GM21515 (cell line): Measurements from ENCODE around the gene COQ3.
A peak's percentile ranks its signal among the peaks of the same experiment; 100 is the strongest.
"Not testable (repeated sequence)": the region's sequence is repeated elsewhere in the genome, so short reads cannot be mapped to it uniquely, and the experiment has no call there.

Experiments used
- ATAC-seq: cut with Tn5 transposase; IDR thresholded peaks from one replicate; pipeline ENCODE4 v1.9.1; 2021; ENCODE audit not compliant: unreplicated experiment

The COQ3 gene

DNA sequence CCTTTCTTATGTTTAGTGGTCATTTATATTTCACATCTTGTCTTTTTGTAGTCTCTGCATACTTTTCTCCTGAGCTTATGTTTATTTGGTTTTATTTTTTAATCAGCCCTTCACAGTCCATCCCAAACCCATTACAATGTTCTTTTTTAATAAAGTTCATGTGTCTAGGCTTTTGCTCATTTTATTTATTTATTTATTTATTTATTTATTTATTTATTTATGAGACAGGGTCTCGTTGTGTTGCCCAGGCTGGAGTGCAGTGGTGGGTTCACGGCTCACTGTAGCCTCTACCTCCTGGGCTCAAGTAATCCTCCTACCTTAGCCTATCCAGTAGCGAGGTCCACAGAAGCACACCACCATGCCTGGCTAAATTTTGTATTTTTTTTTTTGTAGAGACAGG is 3.1 kb downstream of the COQ3 start:
- no peak for ATAC-seq

DNA sequence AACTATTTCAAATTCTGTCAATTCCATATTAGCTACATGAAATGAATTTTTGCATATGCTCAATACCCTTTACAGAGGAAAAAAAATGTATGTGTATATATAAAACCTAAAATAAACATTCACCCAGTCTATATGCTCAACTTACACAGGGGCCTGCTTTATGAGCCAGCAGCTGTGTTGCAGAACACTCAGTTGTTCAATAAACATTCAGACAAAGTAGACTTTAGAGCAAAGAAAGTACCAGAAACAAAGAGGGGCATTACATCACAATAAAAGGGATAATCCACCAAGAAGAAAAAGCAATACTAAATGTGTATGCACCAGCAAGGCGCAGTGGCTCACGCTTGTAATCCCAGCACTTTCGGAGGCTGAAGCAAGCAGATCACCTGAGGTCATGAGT is 9.5 kb downstream of the COQ3 start:
- no peak for ATAC-seq

DNA sequence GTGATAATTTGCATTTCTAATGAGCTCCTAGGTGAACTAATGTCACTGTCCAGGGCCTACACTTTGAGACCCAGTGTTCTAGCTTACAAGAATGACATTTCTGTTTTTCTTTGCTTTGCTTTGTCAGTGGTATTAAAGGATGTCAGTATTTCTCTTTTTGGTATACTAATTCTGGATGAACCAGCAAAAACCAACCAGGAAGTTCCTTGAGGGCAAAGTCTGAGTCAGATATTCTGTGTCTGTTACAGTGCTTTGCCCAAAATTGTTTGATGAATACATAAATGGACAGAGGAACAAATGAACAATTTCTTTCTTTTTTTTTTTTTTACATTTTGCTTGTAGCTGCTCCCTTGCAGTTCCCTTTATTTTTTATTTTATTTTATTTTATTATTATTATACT is 15.4 kb downstream of the COQ3 start:
- no peak for ATAC-seq

DNA sequence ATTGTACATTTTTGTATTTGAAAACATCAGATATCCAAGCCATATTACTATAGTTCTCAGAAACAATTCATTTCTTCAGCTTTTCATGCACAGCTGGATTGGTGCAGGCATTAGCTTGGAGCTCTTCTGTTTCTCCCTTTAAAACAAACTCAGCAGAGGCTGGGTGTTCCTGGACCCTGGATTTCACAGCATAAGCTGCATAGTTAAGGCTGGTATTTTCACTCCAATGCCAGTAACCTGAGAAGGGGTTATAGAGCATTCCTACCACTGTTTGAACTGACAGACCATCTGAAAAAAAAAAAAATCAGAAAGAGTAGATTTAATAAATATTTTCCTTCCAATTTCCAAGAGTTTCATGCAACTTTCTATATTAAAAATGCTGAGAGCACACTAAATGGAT is 24.5 kb downstream of the COQ3 start:
- no peak for ATAC-seq

DNA sequence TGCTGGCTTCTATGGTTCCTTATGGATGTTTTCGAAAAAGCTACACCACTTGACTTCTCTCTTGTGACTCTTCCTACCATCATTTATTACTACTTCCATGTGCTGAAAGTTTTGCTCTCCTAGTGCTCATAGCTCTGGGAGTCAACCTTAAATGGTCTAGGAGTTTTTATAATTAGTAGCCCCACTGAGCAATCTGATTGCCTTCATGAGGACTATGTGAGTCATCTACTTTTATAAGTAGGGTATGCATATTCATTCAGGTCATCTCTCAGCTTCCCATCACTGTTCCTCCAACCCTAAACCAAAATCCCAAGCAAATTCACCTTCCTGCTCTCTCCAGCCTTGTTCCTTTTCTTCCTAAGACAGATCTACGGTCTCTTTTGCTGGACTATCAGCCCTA is 27.1 kb downstream of the COQ3 start:
- no peak for ATAC-seq

DNA sequence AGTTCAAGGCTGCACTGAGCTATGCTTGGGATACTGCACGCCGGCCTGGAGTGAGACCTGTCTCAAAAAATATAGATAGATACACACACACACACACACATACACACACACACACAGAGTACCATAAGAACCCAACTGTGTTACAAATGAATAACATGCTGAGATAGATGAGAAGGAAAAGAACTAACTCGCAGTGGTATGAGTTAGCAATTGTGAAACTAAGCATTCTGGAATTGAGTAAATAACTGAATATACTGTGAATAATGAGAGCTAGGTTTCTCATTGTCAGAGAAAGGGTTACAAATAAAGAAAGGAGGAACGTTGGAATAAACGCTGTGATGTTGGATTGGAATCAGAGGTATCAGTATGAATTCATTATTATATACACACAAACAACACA is 30.0 kb downstream of the COQ3 start:
- ATAC-seq, result peak; percentile 81

DNA sequence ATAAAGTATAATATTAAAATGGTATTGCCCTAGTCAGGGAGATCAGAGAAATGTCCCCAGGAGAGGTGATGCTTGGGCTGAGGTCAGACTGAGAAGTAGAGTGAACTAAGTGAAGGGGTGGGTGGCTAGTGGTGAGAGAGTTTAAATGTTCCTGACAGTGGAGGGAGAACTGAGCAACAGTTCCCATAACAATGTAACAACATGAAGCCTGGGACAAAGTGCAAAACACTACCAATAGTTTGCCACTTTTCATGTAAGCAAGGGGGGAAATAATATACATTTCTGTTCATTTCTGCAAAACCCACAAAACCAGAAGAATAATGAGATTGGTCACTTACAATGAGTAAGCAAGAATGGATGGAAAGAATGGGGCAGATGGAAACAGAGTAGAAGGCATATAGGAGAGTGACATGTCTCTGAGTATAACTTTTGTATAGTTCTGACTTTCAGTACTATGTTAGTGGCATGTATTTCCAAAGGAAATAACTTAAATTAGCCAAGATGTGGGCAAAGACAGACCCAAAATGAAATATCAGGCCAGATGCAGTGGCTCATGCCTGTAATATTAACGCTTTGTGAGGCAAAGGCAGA is 31.2 kb downstream of the COQ3 start:
- ATAC-seq, result no peak

DNA sequence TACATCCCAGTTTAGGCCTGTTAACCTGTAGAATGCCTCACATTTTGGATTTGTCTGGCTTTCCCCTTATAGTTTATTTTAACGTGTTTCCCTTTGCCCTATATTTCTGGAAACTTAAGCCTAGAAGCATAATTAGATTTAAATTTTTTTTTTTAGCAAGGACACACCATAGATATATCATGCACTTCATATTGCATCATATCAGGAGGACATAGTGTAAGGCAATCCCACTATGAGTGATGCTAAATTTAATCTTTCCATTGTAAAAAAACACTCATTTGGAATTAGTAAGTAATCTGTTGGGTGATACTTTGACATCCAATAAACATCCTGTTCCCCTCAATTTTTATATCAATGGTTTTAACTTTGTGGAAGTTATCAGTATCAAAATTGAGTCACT is 34.2 kb downstream of the COQ3 start:
- ATAC-seq, result no peak

DNA sequence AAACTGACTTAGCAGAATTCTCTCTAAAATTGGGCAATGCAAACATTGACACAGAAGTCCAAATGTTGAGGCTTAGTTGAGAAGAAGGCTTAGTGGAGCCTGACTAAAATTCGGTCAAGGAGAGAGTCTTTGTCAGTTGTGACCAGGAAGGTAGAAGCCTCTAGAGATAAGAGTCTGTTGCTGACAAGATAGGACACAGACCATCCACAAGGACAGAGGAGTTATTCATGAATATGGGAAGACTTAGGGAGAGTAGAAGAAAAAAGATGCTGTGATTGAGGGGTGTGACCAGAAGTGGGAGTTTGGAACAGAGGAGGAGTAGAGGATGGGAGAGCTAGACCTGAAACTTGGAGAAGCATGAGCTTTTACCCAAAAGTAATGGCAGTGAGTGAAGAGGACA is 37.4 kb downstream of the COQ3 start:
- ATAC-seq, result no peak

DNA sequence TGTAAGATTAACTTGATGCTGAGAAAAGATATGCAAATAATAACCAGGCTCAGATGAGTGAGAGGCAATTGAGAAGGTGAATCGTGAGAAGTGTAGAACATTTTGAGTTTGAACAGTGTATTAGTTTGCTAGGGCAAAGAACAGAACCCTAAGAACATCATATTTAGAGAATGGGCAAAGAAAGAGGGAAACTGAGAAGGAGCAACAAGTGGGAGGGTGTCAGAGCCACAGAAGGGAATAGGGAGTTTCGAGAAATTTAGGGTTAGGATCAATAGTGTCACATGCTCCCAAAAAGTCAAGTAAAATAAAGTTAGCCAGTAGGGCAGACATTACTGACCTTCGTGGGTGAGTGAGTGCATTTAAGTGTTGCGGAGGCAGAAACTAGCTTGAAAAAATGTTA is 39.0 kb downstream of the COQ3 start:
- no peak for ATAC-seq

DNA sequence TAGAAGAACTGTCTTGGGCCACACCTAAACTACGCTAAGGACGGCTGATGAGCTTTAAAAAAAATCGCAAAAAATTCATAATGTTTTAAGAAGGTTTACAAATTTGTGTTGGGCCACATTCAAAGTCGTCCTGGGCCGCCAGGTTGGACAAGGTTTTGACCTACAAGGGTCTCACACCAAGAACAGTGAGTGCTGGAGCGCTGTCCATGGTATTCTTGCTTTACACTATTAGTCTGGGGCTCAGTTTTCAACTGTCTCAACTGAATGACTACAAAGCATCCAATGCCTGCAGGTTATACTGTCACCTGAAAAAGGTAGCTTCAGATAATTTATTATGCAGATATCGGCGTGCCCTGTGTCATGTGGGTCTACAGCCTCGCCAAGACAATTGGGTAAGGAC is 40.9 kb downstream of the COQ3 start:
- no peak for ATAC-seq

DNA sequence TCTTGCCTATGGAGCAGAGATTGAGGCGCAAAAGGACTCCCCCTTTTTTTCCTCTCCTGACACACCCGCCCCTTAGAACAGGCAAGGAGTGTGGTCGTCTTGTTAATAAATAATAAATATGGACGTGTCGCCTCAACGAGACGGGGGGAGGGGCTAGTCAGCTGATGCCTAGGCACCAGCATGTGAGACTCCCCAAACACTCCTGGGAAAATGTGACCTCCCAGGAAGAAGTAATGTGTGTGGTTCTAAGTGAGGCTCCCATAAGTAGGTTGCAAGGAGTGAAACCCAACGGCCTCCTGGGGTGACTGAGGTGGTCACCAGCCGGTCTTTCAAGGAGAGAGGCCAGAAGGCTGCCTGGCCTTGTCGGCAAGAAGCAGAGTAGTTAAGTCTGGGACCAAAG is 43.4 kb downstream of the COQ3 start:
- no peak for ATAC-seq

DNA sequence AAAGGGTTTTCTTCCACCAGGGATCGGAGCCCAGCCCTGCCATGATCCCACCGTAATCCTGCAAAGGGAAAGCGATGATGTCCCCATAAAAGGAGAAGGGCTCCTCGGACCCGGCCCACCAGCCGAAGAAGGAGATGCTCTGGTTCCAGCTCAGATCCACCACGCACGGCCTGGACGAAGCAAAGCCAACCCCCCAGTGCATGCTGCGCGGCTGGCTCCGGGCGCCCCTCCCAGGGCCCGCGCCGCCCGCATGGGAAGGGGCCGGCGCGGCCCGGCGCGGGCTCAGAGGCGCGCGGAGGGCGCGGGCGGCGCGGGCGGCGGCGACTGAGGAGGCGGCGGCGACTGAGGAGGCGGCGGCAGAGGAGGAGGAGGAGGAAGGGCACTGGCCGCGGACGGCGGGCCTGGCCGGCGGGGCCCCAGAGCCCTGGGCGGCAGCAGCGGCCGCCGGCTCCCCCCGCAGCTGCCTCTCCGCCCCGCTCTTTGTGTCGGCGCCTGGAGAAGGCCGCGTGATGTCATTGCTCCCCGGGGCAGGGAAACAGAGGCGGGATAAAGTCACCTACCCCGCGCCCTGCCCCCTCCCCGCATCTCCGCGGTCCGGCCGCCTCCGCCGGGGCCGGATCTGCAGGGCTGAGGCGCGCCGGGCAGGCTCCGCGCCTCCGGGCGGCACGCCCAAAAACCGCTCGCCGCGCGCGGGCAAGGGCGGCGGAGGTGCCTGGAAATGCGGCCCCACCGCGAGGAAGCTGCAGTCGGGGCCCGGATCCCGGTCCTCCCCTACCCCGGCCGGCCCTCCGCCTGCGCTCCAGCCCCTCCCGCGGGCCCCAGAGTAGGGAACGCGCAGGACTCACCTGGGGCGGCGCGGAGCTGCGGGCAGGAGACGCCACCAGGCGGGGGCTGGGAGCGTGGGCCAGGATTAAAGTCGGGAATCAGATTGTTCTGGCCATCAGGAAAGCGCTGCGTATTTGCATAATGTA is 44.5 kb downstream of the COQ3 start, which contains the start of gene FAXC:
TSS of gene FAXC (minus strand) at position 504 of the 971 bp plus-strand sequence. CDS start at position 202, 302 bp downstream.
- peak; percentile 54 for ATAC-seq

DNA sequence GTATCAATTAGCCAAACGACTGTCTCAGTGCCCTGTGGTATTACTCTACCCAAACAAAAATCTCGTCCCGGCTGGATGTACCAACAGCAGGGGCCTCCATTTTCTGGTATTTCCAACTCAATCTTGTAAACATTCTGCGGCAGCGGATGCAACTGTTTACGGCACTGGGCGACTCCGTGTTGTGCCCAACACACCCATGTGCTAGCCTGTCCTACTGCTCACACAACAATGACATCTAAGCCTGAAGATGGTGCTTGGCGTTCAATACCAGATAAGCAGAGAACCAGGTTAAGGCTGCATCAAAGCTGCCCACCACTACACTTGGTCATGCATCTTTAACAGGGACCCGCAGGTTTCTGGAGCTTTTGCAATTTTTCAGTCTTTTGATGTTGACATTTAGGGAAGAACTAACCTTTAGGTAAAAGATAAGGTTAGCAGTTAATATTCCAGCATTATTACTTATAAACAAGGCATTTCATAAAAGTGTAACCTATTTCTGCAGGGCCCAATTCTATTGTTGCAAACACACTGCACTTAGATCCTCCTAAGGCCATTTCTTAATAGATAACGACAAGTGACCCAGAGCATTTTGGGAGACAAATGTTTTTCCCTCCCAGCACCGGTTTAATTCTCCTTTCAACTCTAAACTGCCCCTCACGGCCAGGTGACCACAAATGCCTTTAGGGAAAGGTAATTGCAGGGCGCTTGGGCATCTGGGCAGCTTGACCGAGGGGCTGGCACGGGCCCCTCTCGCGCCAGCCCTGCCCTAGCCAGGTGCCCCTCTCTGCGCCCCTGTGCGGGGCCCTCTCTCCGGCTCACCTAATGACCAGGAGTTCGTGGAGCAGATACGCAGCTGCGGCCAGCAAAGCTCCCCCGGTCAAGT is 45.5 kb downstream of the COQ3 start:
- ATAC-seq, result no peak

DNA sequence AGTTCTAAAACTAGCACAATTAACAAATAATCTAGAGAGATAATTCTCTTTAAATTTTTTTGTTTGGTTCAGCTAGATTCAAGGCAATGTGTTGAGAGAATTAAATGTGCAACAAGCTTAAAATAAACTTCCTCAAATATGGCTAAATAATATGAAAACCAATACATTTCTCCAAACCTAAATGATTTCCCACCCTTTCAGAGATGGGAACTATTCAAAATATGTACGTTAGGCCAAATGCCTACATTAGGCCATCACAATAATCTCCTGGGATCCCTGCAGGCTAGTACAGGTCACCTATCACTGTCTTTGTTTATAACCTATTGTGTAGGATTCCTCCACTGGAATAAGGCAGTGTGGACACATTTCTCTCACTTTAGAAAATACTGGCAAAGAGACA is 46.2 kb downstream of the COQ3 start:
- no peak for ATAC-seq

DNA sequence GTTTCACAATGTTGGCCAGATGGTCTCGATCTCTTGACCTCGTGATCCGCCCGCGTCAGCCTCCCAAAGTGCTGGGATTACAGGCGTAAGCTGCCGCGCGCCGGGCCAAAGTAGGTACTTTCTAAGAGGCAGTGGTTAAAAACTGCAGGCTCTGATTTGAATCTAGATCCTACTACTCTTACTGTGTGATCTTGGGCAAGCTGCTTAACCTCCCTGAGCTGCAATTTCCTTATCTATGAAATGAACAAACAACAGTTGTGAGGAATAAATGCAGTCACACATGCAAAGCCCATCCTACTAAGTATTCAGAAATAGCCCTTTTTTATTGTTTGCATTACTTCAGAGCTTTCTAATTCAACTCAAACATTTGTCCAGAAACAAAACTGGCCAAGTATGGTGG is 47.4 kb downstream of the COQ3 start:
- ATAC-seq, result no peak

DNA sequence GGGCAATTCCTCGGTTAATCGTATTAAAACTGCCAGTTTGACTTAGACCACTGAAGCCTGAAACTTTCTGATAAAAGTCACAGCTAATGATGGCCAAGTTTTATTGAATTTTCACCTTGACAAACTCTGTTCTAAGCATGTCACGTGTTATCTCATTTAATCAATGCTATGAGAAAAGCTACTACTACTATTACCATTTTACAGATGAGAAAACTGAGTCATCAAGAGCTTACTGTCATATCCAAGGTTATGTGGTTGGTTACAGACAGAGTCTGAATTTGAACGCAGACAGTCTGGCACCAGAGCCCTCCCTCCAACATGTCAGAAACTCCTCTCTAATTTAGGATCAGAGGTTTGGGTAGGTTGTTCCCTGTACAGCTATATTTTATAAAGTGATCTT is 48.8 kb downstream of the COQ3 start:
- ATAC-seq, result no peak

DNA sequence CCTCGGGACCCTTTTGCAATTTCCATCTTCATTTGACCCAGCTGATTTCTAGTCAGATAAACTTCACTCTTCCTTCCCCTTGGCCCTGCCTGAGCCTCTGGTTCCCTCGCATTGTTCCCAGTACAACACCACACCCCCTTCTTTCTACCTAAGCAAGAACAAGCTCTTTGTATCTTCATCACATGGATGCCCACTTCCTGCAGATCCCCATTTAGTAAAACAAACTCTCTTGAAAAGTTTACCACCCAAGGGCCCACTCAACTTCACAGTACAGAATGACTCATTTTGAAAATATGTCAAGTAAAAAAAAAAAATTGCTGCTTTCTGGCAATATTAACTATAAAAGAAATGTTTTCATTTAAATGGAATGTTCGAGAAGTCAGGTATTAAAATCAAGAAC is 49.7 kb downstream of the COQ3 start:
- no peak for ATAC-seq

DNA sequence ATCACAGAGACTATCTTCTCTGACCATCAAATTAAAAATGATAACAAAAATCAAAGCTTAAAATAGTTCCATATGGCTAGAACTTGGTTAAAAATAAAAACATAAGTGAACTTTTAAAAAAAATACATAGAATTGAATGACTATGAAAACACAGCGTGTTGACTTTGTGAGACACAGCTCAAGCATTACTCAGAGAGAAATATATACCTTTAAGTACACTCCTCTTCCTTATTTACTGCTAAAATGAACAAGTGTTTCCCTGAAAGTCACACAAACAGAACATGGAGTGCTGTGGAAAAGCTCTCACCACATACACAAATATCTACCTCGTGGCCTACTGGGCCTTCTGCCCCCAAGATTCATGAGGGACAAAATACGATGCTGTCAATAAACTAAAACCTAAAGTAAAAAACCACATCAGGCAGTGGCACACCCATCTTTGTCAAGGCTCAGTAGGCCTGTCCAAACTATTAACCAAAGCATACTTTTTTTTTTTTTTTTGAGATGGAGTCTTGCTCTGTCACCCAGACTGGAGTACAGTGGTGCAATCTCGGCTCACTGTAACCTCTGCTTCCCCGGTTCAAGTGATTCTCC is 52.0 kb downstream of the COQ3 start:
- no peak for ATAC-seq

DNA sequence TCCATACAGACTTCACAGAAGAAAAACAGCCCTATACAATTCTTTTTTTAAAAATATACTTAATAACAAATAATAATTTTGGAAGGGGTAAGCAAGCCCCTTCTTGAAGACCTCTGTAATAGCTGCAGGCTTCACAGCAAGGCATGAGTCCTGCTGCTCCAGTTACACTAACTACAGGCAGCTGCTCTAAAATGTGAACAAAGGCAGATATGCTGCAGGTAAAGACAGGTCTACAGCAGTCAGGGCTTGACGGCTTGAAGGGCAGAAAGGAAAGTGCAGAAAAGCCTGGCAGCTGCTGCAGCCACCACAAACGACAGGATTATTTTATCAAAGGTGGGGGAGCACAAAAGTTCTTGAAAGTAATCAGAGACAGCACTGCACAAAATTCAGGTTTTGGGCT is 55.8 kb downstream of the COQ3 start:
- ATAC-seq, result no peak

DNA sequence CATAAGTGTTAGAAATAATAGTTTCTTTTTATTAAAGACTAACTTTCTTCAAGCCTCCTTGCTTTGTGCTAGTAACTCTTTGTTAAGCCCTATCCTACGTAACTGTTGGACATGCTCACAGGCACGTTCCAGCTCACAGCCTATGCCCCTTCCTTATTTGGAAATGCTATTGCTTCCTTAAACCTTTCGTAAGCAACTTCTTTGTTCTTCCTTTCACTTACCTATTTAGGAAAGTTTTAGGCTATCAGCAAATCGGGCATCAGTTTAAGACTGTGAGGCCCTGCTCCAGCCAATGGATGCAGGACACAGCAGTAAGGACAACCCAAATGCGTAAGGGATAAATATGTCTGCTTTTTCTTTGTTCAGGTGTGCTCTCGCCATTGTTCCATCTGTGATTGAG is 58.7 kb downstream of the COQ3 start:
- not testable (repeated sequence) for ATAC-seq
